Measurements from ENCODE around the gene GNE.
"Not testable (repeated sequence)": the region's sequence is repeated elsewhere in the genome, so short reads cannot be mapped to it uniquely, and the experiment has no call there.

GNE gene

GRCh38 chr9:36208521-36209253 is 49.6 kb downstream of the GNE start:
- DNase-seq (ENCODE audit: low read depth) = no peak

GRCh38 chr9:36207546-36208012 is 50.7 kb downstream of the GNE start:
- DNase-seq (ENCODE audit: low read depth) = no peak

- no peak for DNase-seq (ENCODE audit: low read depth)
These were observed 51.2 kb downstream of the GNE start for GRCh38 chr9:36207016-36207415.

GRCh38 chr9:36204906-36205547 is 53.2 kb downstream of the GNE start:
- no peak for DNase-seq (ENCODE audit: low read depth)

GRCh38 chr9:36194326-36195000 is 63.8 kb downstream of the GNE start:
- DNase-seq (ENCODE audit: low read depth) = no peak

GRCh38 chr9:36193023-36193422 is 65.2 kb downstream of the GNE start:
- no peak for DNase-seq (ENCODE audit: low read depth)

- no peak for DNase-seq (ENCODE audit: low read depth)
These were observed 66.1 kb downstream of the GNE start for GRCh38 chr9:36192196-36192595.

GRCh38 chr9:36191686-36192085 is 66.6 kb downstream of the GNE start:
- DNase-seq (ENCODE audit: low read depth) = no peak

- DNase-seq (ENCODE audit: low read depth) = peak; percentile 20
These were observed 67.0 kb downstream of the GNE start for GRCh38 chr9:36191290-36191645.

- peak; percentile 89 for DNase-seq (ENCODE audit: low read depth)
These were observed 67.6 kb downstream of the GNE start, which contains the start of gene CLTA for GRCh38 chr9:36190388-36191289. CLTA (plus strand) TSS chr9:36190921; CDS start chr9:36191057, 136 bp downstream.

- no peak for DNase-seq (ENCODE audit: low read depth)
These were observed 68.3 kb downstream of the GNE start for GRCh38 chr9:36189976-36190375.

GRCh38 chr9:36188212-36188611 is 70.0 kb downstream of the GNE start:
- no peak for DNase-seq (ENCODE audit: low read depth)

- no peak for DNase-seq (ENCODE audit: low read depth)
These were observed 70.8 kb downstream of the GNE start for GRCh38 chr9:36187414-36187813.

- not testable (repeated sequence) for DNase-seq (ENCODE audit: low read depth)
These were observed 78.0 kb downstream of the GNE start for GRCh38 chr9:36180243-36180642.

- no peak for DNase-seq (ENCODE audit: low read depth)
These were observed 80.7 kb downstream of the GNE start for GRCh38 chr9:36177571-36177970.

GRCh38 chr9:36176496-36176895 is 81.8 kb downstream of the GNE start:
- not testable (repeated sequence) for DNase-seq (ENCODE audit: low read depth)

GRCh38 chr9:36175209-36175608 is 83.0 kb downstream of the GNE start:
- not testable (repeated sequence) for DNase-seq (ENCODE audit: low read depth)

GRCh38 chr9:36174731-36175130 is 83.5 kb downstream of the GNE start:
- no peak for DNase-seq (ENCODE audit: low read depth)

- DNase-seq (ENCODE audit: low read depth) = no peak
These were observed 84.0 kb downstream of the GNE start for GRCh38 chr9:36174271-36174670.

GRCh38 chr9:36173861-36174260 is 84.4 kb downstream of the GNE start:
- DNase-seq (ENCODE audit: low read depth) = no peak

- no peak for DNase-seq (ENCODE audit: low read depth)
These were observed 87.7 kb downstream of the GNE start for GRCh38 chr9:36170531-36170930.

- DNase-seq (ENCODE audit: low read depth) = no peak
These were observed 88.5 kb downstream of the GNE start for GRCh38 chr9:36169708-36170107.
